Panc1 (cell line): ENCODE data around the gene FBLN2. TPM values are rescaled to one million over a fixed set of nuclear protein-coding genes. Genes with fewer than 3 reads are reported as not detected.
A peak's percentile ranks its signal among the peaks of the same experiment; 100 is the strongest.

Experiments
- ATAC-seq: fragments of 200-7000 bp; cut with Tn5 transposase; 2 replicates; pipeline ENCODE4 v1.9.1; 2020; ENCODE audit warnings: mild to moderate bottlenecking, moderate library complexity
- BruUV-seq: library from RNA; stranded (reverse); fragments of 400-500 nt; replicated peaks from 2 replicates; lab custom pipeline; 2021; lab: Mats Ljungman, UMichigan
- CTCF ChIA-PET: fragments of 300-600 bp; sonication (Branson Sonifier 250); formaldehyde crosslinking; loops from one replicate; lab custom pipeline; 2022; ENCODE audit warnings: antibody characterized with exemption; lab: Charles Lee
- POLR2A ChIA-PET: fragments of 300-600 bp; sonication (Branson Sonifier 250); formaldehyde crosslinking; loops from one replicate; lab custom pipeline; 2022; ENCODE audit warnings: antibody characterized with exemption; lab: Charles Lee
- DNase-seq: peaks from one replicate; pipeline ENCODE4 v3.0.0-alpha.2; 2010; ENCODE audit warnings: low read depth, low spot score
- H3K27ac ChIP-seq: 2 replicates; pipeline ENCODE4 v1.5.1; 2011; ENCODE audit warnings: mild to moderate bottlenecking, low read length, inconsistent platforms
- H3K27me3 ChIP-seq: fragments of 200-500 bp; sonication (Bioruptor generic); 2 replicates; pipeline ENCODE4 v1.6.0; 2014; ENCODE audit warnings: low read length, inconsistent platforms; ENCODE audit not compliant: control insufficient read depth, insufficient read depth
- H3K36me3 ChIP-seq: fragments of 200-500 bp; sonication (Bioruptor generic); 2 replicates; pipeline ENCODE4 v1.5.1; 2014; ENCODE audit warnings: inconsistent platforms, mild to moderate bottlenecking, low read length, moderate library complexity; ENCODE audit not compliant: control insufficient read depth, insufficient read depth
- H3K4me1 ChIP-seq: 2 replicates; pipeline ENCODE4 v1.5.1; 2011; ENCODE audit warnings: inconsistent platforms, mild to moderate bottlenecking, low read length, moderate library complexity; ENCODE audit not compliant: control insufficient read depth, insufficient read depth
- H3K4me3 ChIP-seq, 2 experiments: 2 replicates each; pipeline ENCODE4 v1.5.1; 2011 to 2012; ENCODE audit warnings: low read depth in 2 of 2, low read length in 2 of 2, mild to moderate bottlenecking in 2 of 2, inconsistent platforms in 1 of 2, moderate library complexity in 1 of 2
- H3K9me3 ChIP-seq: fragments of 200-500 bp; sonication (Bioruptor generic); 2 replicates; pipeline ENCODE4 v1.5.1; 2014; ENCODE audit warnings: low read depth, mild to moderate bottlenecking, inconsistent platforms, low read length, moderate library complexity; ENCODE audit not compliant: control insufficient read depth, insufficient read depth
- CTCF ChIP-seq: fragments of 450-650 bp; IDR thresholded peaks from 2 replicates; pipeline ENCODE4 v1.5.1; 2017; ENCODE audit warnings: mild to moderate bottlenecking
- POLR2AphosphoS5 ChIP-seq: IDR thresholded peaks from 2 replicates; pipeline ENCODE4 v1.6.1; 2012; ENCODE audit warnings: mild to moderate bottlenecking, low read depth, low read length, moderate library complexity
- SIN3A ChIP-seq: IDR thresholded peaks from 2 replicates; pipeline ENCODE4 v1.6.1; 2012; ENCODE audit warnings: low read depth, mild to moderate bottlenecking, low read length, moderate library complexity, borderline replicate concordance; ENCODE audit not compliant: insufficient read depth
- TCF7L2 ChIP-seq: IDR thresholded peaks from 2 replicates; pipeline ENCODE4 v1.6.1; 2011; ENCODE audit warnings: mild to moderate bottlenecking, low read depth, low read length, inconsistent platforms
- in situ Hi-C: cut with HindIII; loops from 2 replicates; pipeline ENCODE4 v1.10.0; 2016; ENCODE audit warnings: low sequenced_read_pairs, low pct_unique_long_range_greater_than_20kb
- intact Hi-C: fragments of 100-400 bp; cut with micrococcal nuclease; formaldehyde crosslinking; loops from one replicate; pipeline ENCODE4 v1.10.0; 2022; ENCODE audit not compliant: unreplicated experiment
- total RNA-seq: library from RNA; stranded (reverse); gene quantifications from one replicate; pipeline ENCODE4 v1.2.1, GENCODE V29; 2021; ENCODE audit not compliant: unreplicated experiment
- TF ChIP-seq, protein P1 (sequence below), 2 experiments: IDR thresholded peaks; 2 replicates each; pipeline ENCODE4 v1.6.1; 2011 to 2012; ENCODE audit warnings: low read depth in 2 of 2, control low read depth in 1 of 2, low read length in 1 of 2, mild to moderate bottlenecking in 1 of 2, moderate library complexity in 1 of 2; ENCODE audit not compliant: insufficient read depth in 1 of 2

Gene FBLN2
- total RNA-seq, 1 experiment from 2014 or later: 0.44 TPM

- intact Hi-C loops: no loop called here
- Histone ChIP-seq H3K27ac (no peak overlapping the region), H3K9me3 (no peaks in the 10 kb centered on the region), H3K4me3 (no peak overlapping the region), H3K4me1 (no peaks in the 10 kb centered on the region), H3K36me3 (no peaks in the 10 kb centered on the region), H3K27me3 (no peaks in the 10 kb centered on the region)
- DNase-seq (no peak), ATAC-seq (no peak)
- TF ChIP-seq TCF7L2 (no peak), POLR2AphosphoS5 (no peak), CTCF (no peak), SIN3A (no peak)
- TF ChIP-seq, protein P1, sequence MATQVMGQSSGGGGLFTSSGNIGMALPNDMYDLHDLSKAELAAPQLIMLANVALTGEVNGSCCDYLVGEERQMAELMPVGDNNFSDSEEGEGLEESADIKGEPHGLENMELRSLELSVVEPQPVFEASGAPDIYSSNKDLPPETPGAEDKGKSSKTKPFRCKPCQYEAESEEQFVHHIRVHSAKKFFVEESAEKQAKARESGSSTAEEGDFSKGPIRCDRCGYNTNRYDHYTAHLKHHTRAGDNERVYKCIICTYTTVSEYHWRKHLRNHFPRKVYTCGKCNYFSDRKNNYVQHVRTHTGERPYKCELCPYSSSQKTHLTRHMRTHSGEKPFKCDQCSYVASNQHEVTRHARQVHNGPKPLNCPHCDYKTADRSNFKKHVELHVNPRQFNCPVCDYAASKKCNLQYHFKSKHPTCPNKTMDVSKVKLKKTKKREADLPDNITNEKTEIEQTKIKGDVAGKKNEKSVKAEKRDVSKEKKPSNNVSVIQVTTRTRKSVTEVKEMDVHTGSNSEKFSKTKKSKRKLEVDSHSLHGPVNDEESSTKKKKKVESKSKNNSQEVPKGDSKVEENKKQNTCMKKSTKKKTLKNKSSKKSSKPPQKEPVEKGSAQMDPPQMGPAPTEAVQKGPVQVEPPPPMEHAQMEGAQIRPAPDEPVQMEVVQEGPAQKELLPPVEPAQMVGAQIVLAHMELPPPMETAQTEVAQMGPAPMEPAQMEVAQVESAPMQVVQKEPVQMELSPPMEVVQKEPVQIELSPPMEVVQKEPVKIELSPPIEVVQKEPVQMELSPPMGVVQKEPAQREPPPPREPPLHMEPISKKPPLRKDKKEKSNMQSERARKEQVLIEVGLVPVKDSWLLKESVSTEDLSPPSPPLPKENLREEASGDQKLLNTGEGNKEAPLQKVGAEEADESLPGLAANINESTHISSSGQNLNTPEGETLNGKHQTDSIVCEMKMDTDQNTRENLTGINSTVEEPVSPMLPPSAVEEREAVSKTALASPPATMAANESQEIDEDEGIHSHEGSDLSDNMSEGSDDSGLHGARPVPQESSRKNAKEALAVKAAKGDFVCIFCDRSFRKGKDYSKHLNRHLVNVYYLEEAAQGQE (IDR thresholded peaks at IDR 0.05; ENCODE audit: insufficient read depth in 1 of 2, low read depth in 2 of 2, low read length in 1 of 2): no peak
- ChIA-PET CTCF (no interaction called here), POLR2A (no interaction called here)
- in situ Hi-C loops: no loop called here
- BruUV-seq: no TSS peak
Measured at GRCh38 chr3:13517253-13517977, 31.5 kb upstream of the FBLN2 start.

DNA sequence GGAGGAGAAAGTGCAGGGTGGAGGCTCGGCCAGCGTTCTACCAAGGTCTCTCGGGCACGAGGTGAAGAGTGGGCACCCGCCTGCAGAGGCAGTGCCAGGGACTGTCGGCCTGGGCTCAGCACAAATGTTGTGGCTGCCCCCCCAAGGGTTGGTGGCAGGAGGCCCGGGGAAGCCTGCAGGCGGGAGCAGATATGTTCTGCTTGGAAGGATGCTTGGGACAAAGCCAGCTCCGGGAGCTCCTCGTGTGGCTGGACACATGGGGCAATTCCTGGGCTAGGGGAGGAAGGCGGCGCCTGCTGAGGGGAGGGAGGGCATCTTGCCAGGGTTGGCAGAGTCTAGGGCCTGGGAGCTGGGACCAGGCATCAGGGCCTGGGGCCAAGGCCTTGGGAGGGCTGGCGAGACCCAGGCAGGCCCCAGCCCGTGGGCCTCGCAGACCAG, 30.4 kb upstream of the FBLN2 start:
- 0 out of 2 replicates have a peak, but pooled peaks have one; percentile 14 for ATAC-seq
- intact Hi-C loops: no loop called here
- Histone ChIP-seq H3K4me1 (no peaks in the 10 kb centered on the region), H3K9me3 (no peaks in the 10 kb centered on the region), H3K36me3 (no peaks in the 10 kb centered on the region), H3K27ac (no peak overlapping the region), H3K27me3 (no peaks in the 10 kb centered on the region), H3K4me3 (no peak overlapping the region)
- TF ChIP-seq POLR2AphosphoS5: no peak
- TF ChIP-seq CTCF: no peak
- TF ChIP-seq, protein P1 (IDR thresholded peaks at IDR 0.05; ENCODE audit: insufficient read depth in 1 of 2, low read depth in 2 of 2, low read length in 1 of 2): no peak
- no peak for TF ChIP-seq TCF7L2
- TF ChIP-seq SIN3A: no peak
- no TSS peak for BruUV-seq
- no peak for DNase-seq
- in situ Hi-C loops: no loop called here
- ChIA-PET POLR2A (no interaction called here), CTCF (no interaction called here)
